AG09309 (cell line): Measurements from ENCODE around the gene KRTAP10-9.

ENCODE experiments used
- DNase-seq: peaks from one replicate; pipeline ENCODE4 v3.0.0-alpha.2; 2010; ENCODE audit warnings: low read depth
- H3K4me3 ChIP-seq: 2 replicates; pipeline ENCODE4 v1.5.1; 2011; ENCODE audit warnings: mild to moderate bottlenecking, low read depth, low read length, moderate library complexity; ENCODE audit not compliant: control insufficient read depth
- CTCF ChIP-seq: IDR thresholded peaks from 2 replicates; pipeline ENCODE4 v1.5.1; 2011; ENCODE audit warnings: mild to moderate bottlenecking, low read depth, low read length, inconsistent platforms; ENCODE audit not compliant: insufficient read depth, control insufficient read depth; ENCODE audit errors: missing control alignments

KRTAP10-9 gene

GRCh38 chr21:44616591-44616926 lies 10.3 kb upstream of the KRTAP10-9 start:
- no peak for DNase-seq
- no peak for TF ChIP-seq CTCF

GRCh38 chr21:44617071-44617501 lies 9.8 kb upstream of the KRTAP10-9 start:
- TF ChIP-seq CTCF, result no peak
- DNase-seq, result no peak
- no peak overlapping the region for H3K4me3 ChIP-seq

More at GRCh38 chr21:44616591-44616926, 10.3 kb upstream of the KRTAP10-9 start:
- no peak overlapping the region for H3K4me3 ChIP-seq

GRCh38 chr21:44618504-44618903 lies 8.4 kb upstream of the KRTAP10-9 start:
- peak; percentile 47 for TF ChIP-seq CTCF
- no peak overlapping the region for H3K4me3 ChIP-seq
- DNase-seq, result no peak

DNA sequence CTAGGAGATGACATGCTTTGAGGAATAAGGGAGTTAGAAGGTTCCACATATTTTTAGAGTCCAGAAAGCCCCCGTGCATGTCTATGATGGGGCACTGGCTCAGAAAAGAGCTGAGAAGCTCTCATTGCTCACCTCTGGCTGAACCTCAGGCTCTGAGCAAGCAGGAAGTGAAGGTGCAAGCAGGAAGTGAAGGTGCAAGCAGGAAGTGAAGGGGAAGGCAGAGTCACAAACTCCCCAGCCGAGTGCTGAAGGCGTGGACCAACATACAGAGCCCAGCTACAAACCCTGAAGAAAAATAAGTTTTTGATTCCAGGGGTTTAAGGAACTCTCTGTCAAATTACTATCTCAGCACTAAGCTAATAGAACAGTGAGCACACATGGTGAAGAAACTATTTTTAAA lies 8.0 kb upstream of the KRTAP10-9 start:
- H3K4me3 ChIP-seq, result no peak overlapping the region

GRCh38 chr21:44619886-44620285 lies 7.0 kb upstream of the KRTAP10-9 start:
- no peak for TF ChIP-seq CTCF
- DNase-seq, result no peak
- H3K4me3 ChIP-seq, result no peak overlapping the region

More for the DNA sequence above, 8.0 kb upstream of the KRTAP10-9 start:
- TF ChIP-seq CTCF, result no peak
- no peak for DNase-seq

- no peak for TF ChIP-seq CTCF
- DNase-seq, result no peak
- H3K4me3 ChIP-seq, result no peak overlapping the region
Measured at GRCh38 chr21:44623575-44623974, 3.3 kb upstream of the KRTAP10-9 start.

DNA sequence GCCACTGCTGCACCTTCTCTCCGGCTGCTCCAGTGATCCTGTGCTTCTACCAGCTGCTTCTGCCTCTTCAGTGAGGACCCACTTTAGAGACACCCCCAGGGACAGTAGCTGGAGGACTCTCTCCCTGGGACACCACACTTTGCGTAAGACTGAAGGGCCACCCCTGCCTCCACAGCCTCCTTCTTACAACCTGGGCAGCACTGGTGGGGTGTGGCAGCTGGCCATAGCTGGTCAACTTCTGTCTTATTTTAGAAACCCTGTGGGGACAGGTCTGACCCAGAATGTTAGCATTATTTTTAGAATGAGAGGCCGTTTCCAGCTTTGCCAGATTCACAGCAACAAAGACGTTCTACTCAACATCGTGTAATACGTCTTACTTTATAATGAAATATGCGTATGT lies 1.1 kb upstream of the KRTAP10-9 start:
- DNase-seq, result no peak
- H3K4me3 ChIP-seq, result no peak overlapping the region
- no peak for TF ChIP-seq CTCF
